ENCODE measurements around the gene KLK2.
"Not testable (repeated sequence)": the region's sequence is repeated elsewhere in the genome, so short reads cannot be mapped to it uniquely, and the experiment has no call there.

The KLK2 gene

GRCh38 chr19:50894478-50895356 lies 21.5 kb downstream of the KLK2 start:
- no peak for DNase-seq (ENCODE audit: low spot score)

- DNase-seq (ENCODE audit: low spot score) = not testable (repeated sequence)
Observed at GRCh38 chr19:50896089-50896590, 22.9 kb downstream of the KLK2 start.

GRCh38 chr19:50896591-50897190 lies 23.5 kb downstream of the KLK2 start:
- no peak for DNase-seq (ENCODE audit: low spot score)

GRCh38 chr19:50897191-50897607 lies 24.0 kb downstream of the KLK2 start:
- DNase-seq (ENCODE audit: low spot score) = no peak

- no peak for DNase-seq (ENCODE audit: low spot score)
Observed at GRCh38 chr19:50897612-50898011, 24.4 kb downstream of the KLK2 start.

GRCh38 chr19:50898018-50898417 lies 24.8 kb downstream of the KLK2 start:
- no peak for DNase-seq (ENCODE audit: low spot score)

GRCh38 chr19:50899569-50899968 lies 26.3 kb downstream of the KLK2 start:
- DNase-seq (ENCODE audit: low spot score) = no peak

- no peak for DNase-seq (ENCODE audit: low spot score)
Observed at GRCh38 chr19:50902640-50903039, 29.4 kb downstream of the KLK2 start.

GRCh38 chr19:50906217-50906616 lies 33.0 kb downstream of the KLK2 start:
- DNase-seq (ENCODE audit: low spot score) = no peak

GRCh38 chr19:50908336-50908735 lies 35.1 kb downstream of the KLK2 start:
- DNase-seq (ENCODE audit: low spot score) = no peak

- DNase-seq (ENCODE audit: low spot score) = no peak
Observed at GRCh38 chr19:50909240-50910070, 36.2 kb downstream of the KLK2 start.

- DNase-seq (ENCODE audit: low spot score) = no peak
Observed at GRCh38 chr19:50910722-50911121, 37.5 kb downstream of the KLK2 start.

- DNase-seq (ENCODE audit: low spot score) = no peak
Observed at GRCh38 chr19:50911206-50912101, 38.2 kb downstream of the KLK2 start, which contains the start of gene KLK4. TSS of gene KLK4 (minus strand) at chr19:50911395. CDS start at chr19:50910738, 657 bp downstream.

- DNase-seq (ENCODE audit: low spot score) = no peak
Observed at GRCh38 chr19:50912102-50912599, 38.9 kb downstream of the KLK2 start.

- DNase-seq (ENCODE audit: low spot score) = no peak
Observed at GRCh38 chr19:50912727-50913716, 39.8 kb downstream of the KLK2 start.

- no peak for DNase-seq (ENCODE audit: low spot score)
Observed at GRCh38 chr19:50916069-50916468, 42.8 kb downstream of the KLK2 start.

GRCh38 chr19:50921426-50922316 lies 48.4 kb downstream of the KLK2 start:
- DNase-seq (ENCODE audit: low spot score) = no peak

- peak; percentile 62 for DNase-seq (ENCODE audit: low spot score)
Observed at GRCh38 chr19:50922317-50922853, 49.1 kb downstream of the KLK2 start.
